Fibroblast of skin of left biceps (primary cell): ENCODE measurements around the gene CDK6.

ENCODE experiments used
- DNase-seq, 2 experiments: peaks; one replicate each; pipeline ENCODE4 v3.0.0-alpha.2; 2013; ENCODE audit warnings: low read depth in 2 of 2

The CDK6 gene

DNA sequence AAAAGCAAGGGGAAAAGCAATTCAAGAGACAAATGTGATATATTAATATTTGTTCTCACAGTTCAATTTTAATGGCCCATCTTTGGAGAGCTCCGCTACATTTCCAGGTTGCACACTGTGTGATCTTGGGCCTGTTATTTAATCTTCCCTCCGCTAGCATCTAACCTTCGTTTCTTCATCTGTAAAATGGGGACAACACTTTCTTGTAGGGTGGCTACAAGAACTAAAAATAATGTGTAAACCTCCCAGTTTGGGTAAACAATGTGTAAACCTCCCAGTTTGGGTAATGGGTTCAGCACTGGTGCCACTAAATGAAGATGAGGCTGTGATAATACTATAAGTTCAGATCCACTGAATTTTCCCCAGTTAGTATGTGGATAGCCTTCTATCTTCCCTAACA, 99.5 kb downstream of the CDK6 start:
- no peak for DNase-seq

DNA sequence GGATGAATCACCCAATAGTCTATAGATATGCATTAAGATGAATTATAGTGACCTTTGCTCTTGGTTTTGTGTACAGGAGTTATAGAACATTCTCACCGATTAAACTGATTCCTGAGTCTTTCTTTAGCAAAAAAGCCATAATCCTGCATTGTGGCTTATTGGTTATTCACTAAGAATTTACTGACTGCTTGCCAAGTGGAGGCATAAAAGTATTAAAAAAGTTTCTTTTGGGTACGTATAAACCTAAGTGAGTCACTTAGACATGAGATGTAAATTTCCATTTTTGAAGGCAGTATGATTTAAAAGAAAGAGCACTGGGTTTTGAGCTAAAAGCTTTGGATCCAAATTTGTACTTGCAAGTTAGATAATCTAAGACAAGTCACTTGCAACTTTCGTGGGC, 100.7 kb downstream of the CDK6 start:
- peak; percentile 78 to 80 for DNase-seq

DNA sequence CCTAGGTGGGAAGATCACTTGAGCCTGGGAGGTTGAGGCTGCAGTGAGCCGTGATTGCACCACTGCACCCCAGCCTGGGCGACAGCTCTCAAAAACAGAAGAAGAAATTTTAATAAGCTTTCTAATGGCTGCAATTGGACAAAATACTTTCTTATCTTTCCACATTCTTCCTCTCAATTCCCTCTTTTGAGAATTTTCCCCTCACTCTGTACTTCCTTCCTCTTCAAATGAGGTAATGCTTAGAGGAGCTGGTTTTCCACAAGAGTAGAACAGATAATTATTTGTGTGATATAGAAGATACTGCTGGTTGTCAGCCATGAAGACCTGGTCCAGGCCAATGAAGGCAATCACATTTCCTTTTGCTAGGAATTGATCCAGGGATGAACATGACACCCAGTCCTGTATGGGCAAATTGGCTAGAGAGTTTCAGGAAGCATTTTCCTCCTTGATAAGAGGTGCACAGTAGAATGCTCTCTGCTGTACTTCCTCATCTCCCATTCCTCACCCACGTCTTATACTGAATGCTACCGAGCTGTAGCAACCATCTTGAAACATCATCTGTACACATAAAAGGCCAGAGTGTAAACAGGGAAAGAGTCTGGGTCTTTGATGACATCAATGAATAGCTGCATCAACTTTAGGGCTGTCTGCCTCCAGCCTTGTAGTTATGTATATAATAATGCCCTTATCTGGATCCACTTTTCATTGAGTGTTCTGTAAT, 103.9 kb downstream of the CDK6 start:
- no peak for DNase-seq

DNA sequence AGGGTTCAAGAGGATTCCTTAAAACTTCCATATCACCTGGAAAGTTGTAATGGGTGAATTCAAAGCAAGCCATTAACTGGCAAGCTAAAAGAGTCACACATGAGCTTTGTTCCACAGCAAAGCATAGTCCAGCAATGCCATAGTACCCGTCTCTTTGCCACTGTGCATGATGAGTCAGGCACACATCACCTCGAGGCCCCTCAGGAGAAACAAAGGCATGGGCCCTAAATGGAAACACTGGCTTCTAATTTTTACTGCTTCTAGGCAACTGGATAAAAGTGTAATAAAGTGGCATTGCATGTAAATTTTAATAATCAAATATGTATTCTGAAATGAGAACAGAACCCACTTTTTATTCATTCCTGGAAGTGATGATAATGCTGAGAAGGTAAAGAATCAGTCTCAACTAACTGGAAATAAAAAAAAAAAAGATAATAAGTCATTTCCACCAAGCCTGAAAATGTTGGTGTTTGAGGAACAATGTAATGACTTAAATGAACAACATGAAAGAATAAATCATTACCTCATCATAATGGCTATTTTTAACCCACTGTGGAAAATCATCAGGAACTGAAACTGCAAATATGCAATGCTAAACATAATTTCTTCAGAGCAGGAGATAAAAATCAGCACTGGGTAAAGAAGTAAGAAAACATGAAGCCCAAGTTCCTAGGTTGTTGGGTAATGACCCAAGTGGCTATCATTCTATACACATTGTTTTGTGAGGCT, 104.9 kb downstream of the CDK6 start:
- no peak for DNase-seq

DNA sequence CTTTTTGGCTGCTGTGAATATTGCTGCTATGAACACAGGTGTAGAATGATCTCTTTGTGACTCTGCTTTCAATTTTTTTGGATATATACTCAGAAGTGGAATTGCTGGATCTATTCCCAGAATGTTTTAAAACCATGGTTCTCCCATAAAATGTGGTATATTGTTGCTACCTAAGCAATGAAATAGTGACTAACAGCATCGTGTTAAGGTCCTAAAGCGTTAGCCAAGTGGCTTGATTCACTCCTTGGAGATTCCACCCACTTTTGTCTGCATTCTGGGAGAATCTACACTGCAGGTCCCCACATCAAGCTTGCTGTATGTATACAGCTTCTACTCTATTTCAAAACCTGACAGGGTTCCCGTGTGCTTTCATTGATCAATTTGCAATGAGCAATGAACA, 105.6 kb downstream of the CDK6 start:
- DNase-seq = no peak

DNA sequence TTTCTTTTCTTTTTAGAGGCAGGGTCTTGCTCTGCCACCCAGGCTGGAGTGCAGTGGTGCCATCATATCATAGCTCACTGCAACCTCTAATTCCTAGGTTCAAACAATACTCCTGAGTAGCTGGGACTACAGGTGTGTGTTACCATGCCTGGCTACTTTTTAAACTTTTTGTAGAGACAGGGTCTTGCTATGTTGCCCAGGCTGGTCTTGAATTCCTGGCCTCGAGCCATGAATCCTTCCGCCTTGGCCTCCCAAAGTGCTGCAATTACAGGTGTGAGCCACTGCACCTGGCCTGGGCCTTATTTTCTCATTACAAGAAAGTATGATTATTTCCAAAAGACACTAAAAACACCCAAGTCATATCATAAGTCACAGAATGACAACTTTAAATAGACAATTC, 106.6 kb downstream of the CDK6 start:
- DNase-seq = no peak

DNA sequence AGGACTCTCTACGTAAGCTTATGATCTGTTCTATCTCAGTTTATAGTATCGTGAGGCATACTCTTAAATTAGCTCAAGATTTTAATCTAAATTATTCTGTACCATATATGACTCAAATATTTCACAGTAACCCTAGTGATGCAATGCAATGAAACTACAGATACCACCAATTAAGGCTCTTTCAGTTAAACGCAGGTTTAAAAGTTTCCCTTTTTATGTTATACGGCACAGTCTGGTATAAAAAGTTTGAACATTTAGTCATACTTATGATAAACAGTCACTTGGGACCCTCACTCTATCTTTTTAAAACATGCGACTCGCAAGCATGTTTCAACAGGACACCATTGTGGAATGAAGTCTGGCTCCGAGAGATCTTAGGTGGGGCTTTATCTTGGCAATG, 107.2 kb downstream of the CDK6 start:
- no peak for DNase-seq

DNA sequence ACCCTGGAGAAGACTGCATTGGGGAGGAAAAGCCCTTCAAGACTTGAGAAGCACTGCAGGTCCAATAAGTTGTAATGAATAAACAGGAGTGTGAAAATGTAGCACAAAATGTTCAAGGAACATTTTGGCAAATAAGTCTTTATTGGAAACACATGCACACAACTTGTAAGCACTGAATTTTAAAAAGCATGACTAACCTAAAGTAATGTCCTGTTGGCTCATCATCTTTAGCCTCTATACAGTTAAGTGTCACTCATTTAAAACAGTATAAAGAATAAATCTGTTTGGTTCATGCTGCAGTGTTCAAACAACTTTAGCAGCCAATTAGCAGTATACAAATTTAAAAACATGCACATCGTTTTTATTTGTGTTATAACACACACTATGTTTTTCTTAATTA, 108.6 kb downstream of the CDK6 start:
- DNase-seq = no peak

DNA sequence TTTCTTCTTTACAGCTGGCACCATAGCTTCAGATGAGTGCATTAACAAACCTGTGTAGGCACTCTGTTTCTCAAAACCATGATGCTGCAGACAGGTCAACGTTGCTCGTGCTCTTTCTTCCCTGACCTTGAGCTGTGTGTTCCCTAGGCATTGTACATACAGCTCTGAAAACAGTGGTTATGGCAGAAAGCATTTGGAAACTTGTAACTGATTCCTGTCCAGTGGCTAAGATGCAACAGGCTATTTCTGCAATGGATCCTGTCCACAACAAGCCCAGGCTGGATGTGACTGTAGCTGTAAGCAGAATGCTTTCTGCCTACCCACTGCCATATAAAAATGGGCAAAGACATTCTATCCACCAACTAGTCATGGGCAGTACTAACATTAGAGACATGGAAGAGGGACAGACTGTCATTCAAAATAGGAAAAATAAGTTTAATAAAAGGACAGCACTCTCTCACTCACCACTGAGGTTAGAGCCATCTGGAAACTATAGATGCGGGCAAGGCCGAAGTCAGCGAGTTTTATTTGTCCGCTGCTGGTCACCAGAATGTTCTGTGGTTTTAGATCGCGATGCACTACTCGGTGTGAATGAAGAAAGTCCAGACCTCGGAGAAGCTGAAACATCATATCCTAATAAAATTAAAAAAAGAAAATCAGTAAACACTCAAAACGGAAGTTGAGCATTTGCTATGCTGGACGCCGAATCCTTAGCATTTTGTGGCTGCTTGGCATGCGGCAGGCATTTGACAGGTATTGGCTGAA, 111.0 kb downstream of the CDK6 start:
- DNase-seq = no peak

DNA sequence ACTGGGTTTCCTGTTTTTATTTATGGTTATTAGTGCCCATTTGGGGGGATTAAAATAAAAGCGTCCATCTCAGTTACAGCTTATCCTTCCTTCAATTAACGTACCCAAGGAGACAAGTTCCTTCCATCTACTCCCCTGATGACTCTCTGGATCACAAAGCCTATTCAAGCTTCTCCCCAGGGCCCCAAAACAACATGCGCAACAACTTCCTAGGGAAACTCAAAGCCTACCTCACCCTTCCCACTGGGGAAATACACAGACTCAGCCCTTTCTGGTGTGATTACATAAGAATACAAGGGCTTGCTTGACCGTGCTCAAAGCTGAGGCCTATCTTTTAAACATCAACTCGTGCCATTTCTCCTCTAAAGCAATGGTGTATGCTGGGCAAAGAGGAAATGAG, 112.4 kb downstream of the CDK6 start:
- no peak for DNase-seq

DNA sequence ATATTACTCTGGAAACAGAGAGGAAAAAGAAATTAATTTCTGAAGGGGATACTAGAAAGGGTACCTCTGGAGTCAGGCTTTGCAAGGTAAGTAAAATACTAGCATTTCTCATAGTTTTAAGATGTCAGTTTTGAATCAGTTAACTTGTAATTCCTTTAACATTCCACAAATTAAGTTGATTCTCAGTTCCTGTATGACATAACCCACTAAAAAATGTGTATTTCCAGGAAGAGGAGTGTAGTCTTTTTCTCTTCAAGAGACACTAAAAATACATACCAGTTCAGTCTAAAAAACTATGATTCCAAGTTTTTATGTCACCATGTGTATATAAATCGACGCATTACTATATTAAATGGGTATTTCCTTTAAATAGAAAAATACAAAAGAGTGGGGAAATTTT, 113.2 kb downstream of the CDK6 start:
- peak in 1 of 2 experiments; percentile 42 for DNase-seq

DNA sequence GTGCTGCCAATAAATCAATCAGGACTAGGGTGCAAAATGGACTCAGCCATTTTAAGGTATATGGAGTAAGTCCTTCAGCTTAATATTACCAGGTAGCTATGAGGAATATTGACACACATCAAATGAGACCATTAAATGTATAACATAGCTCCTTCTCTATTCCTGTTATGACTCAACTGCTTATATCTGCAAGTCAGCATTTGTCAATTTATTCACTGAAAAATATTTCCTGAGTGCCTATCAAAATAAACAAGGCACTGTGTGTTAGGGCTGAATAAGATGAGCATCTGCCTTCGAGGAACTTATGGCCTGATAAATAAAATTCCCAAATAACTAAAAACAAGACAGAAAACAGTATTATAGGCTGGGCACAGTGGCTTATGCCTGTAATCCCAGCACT, 113.8 kb downstream of the CDK6 start:
- DNase-seq = no peak

DNA sequence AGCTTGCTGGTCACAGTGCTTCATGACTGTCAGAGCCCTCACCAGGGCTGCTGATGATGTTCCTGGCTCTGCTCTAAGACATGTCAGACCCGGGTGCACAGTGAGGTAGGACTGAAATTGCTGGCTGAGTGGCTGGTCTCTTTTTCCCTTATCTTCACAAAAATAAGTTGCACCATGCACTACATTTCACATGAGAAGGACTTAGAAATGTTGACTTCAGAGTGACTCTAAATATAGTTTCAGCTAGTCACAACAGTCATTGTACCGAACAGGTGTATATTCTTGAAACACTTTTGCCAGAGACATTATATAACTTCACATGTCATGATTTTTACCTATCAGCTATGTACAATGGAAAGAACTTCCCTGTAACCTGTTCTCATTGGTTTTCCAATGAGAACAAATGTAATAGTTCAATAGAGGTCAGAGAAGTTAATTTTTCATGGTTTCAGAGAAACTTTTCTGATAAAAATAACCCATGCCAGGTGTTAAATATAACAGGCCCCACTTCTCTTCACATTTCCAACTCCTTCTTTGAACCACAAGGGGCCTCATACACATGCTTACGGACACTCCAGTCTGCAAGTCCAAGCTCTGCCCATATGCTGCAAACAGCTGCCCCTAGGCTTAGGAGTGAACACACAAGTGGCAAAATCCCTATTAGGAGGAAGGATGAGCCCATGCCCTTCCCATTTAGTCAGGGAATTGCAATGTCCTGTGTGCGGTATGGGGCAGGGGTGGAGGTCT, 115.6 kb downstream of the CDK6 start:
- DNase-seq = no peak

DNA sequence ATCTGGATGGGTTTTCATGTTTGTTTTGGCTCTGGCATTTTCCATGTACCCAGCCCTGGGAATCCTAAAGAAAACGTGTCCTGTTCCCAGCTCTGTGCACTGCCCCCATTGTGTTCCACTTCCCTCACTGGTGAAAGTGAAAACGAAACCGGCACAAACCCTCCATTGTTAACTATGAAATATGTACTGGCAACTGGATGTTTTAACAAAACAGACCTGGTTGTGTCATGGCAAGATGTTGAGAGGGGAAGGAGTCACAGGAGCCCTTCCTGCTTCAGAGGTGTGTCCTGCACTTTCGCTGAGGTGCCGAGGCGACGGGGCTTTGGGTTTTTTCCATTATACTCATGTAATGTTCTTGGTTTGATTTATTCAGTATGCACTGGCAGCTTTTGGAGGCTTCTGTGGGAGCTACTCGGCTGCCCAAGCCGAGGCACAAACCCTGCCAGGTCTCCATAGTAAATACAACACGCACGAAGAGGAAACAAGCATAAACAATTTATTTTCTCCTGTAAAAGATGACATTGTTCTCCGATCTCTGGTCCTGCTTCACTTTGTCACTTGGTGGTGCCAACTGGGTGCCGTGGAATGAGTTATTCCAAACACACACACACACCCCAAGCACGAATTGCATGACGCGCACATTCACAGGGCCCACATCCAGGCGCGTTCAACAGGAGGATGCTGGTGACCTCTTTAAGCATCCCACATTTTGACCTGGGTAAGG, 118.2 kb downstream of the CDK6 start:
- DNase-seq = no peak

DNA sequence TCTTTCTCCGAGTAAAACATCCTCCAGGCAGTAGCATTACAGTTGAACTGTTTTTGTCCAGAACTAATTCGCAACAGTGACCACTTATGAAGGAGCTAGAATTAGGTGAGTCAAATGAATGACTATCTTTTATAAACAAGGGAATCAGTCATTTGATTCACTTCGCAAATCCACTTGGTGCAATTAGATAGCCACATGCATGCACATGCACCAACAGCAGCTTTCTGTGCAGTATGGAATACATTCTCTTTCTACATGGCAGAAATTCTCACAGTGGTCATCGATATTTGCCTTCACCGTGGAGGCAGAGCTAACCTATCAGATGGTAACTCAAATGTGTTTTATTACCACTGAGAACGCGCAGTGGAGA, 118.8 kb downstream of the CDK6 start:
- DNase-seq = no peak

DNA sequence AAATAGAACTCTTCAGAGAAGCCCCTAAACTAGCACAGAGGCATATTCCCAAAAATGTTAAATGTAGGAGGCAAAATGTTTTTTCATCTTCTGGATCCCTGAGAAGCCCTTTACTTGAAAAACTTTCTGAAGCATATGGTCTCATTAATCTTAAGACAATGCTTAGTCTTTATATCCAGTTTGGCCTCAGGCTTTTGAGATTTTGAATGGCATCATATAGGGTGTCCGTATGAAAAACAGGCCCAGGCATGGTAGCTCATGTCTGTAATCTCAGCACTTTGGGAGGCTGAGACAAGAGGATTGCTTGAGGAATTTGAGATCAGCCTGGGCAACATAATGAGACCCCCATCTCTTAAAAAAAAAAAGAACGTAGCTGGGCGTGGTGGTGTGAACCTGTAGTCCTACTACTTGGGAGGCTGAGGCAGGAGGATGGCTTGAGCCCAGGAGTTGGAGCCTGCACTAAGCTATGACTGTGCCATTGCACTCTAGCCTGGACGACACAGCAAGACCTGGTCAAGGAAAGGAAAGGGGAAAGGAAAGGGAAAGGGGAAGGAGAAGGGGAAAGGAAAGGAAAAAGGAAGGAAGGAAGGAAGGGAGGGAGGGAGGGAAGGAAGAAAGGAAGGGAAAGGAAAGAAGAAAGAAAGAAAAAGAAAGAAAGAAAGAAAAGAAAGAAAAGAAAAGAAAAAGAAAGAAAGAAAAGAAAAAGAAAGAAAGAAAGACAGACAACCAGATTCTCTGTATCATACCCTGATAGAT, 119.4 kb downstream of the CDK6 start:
- DNase-seq = no peak

DNA sequence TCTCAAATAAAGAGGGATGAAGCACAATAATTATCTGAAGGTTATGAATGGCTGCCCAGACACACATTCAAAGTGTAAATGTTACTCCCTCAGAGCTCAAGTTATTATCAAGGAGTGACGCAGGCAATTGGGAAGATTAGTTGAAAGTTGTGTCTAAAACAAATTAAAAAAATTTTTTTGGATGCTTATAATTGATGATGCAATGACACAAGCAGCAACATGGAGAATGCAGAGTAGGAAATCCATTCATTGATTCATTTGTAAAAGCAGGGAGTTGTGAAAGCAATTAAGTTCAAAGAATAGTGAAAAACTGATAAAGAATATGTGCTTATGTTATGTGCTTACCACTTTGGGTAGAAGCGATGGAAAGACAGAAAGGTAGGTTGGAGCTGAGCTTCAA, 120.4 kb downstream of the CDK6 start:
- no peak for DNase-seq

DNA sequence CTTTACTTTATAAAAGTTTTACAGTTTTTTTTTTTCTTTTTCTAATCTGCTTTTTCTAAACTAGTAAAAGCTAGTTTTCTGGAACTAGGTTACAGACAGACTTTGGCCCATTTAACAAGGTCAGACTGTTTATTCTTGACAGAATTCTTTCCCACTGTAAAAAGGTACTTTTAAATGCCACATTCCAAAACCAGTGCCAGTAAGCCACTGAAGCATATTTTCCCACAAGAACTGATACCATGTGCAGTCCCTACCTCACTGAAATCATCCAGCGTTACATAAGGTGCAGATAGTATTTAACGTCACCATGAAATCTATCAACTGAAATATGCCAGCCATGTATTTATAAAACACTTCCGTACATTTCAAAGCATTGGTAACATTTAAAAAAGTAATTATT, 121.6 kb downstream of the CDK6 start:
- no peak for DNase-seq

DNA sequence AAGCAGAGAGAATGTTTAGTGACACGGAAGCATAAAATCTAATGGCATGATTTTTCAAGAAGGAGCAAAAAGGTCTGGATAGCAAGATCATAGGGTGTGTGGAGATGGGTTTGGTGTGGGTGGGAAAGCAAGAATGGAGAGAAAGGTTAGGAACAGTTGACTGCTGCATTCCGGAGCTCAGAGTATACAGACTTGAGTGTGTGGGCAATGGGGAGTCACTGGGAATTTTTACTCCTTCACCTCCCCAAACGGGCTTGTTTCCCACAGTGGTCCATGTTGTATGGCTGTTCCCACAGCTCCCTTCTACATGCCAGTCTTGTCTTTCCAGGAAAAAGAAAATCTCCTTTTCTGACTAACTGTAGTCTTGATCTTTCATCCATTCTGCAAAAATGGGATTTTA, 122.1 kb downstream of the CDK6 start:
- DNase-seq = no peak

DNA sequence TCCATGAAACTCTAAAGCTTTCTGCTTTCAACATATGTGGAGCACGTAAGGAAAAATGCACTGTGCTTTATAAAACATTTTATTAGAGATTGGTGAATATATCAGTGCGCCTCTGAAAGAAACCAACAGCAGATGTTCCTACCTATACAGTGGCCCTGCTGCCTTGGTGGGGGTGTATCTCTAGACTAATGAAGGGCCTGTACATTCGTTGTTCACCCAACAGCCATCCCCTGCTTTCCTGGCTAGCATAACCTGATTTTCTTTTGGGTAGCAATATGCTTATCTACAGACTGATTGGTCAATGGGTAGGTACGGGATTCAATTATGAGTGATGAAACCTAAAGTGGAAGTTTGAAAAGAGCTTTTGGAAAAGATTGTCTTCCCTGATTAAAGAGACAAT, 126.5 kb downstream of the CDK6 start:
- no peak for DNase-seq

DNA sequence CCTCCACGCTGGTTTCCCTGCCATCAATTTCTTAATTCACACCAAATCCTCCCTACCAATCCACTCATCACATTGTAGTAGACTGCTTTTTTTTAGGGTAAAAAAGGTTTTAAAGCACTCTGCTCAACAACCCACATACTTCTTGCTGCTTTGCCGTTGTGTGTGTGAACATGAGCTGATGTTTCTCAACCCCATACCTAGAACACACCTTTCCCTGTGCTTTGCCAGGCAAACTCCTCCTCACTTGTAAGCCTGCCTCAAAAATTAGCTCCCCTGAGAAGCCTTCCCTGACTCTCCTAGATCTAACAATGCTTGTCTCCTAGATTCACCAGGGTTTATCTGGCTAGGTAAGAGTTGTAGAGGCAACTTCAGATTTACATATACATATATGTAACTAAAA, 127.2 kb downstream of the CDK6 start:
- no peak for DNase-seq
